IPS-20b (cell line): Measurements from ENCODE around the gene ATP9B.
"Not testable (repeated sequence)": the region's sequence is repeated elsewhere in the genome, so short reads cannot be mapped to it uniquely, and the experiment has no call there.

Experiments
- H3K27ac ChIP-seq: one replicate; pipeline ENCODE4 v1.5.1; 2013; ENCODE audit warnings: low read length
- H3K27me3 ChIP-seq: 2 replicates; pipeline ENCODE4 v1.6.1; 2013; ENCODE audit warnings: mild to moderate bottlenecking, low read length, inconsistent platforms; ENCODE audit not compliant: insufficient read depth
- H3K36me3 ChIP-seq: 2 replicates; pipeline ENCODE4 v1.6.1; 2013; ENCODE audit warnings: low read depth, mild to moderate bottlenecking, inconsistent platforms, low read length, moderate library complexity; ENCODE audit not compliant: insufficient read depth
- H3K4me1 ChIP-seq: 2 replicates; pipeline ENCODE4 v1.6.1; 2013; ENCODE audit warnings: mild to moderate bottlenecking, control low read depth, inconsistent platforms, low read length, moderate library complexity; ENCODE audit not compliant: insufficient read depth
- H3K4me3 ChIP-seq: 2 replicates; pipeline ENCODE4 v1.5.1; 2013; ENCODE audit warnings: mild to moderate bottlenecking, low read length, inconsistent platforms
- H3K9ac ChIP-seq: 2 replicates; pipeline ENCODE4 v1.6.1; 2013; ENCODE audit warnings: low read depth, mild to moderate bottlenecking, inconsistent platforms, low read length, moderate library complexity
- H3K9me3 ChIP-seq: 2 replicates; pipeline ENCODE4 v1.6.1; 2013; ENCODE audit warnings: mild to moderate bottlenecking, low read depth, low read length, inconsistent platforms; ENCODE audit not compliant: insufficient read depth

Gene ATP9B

DNA sequence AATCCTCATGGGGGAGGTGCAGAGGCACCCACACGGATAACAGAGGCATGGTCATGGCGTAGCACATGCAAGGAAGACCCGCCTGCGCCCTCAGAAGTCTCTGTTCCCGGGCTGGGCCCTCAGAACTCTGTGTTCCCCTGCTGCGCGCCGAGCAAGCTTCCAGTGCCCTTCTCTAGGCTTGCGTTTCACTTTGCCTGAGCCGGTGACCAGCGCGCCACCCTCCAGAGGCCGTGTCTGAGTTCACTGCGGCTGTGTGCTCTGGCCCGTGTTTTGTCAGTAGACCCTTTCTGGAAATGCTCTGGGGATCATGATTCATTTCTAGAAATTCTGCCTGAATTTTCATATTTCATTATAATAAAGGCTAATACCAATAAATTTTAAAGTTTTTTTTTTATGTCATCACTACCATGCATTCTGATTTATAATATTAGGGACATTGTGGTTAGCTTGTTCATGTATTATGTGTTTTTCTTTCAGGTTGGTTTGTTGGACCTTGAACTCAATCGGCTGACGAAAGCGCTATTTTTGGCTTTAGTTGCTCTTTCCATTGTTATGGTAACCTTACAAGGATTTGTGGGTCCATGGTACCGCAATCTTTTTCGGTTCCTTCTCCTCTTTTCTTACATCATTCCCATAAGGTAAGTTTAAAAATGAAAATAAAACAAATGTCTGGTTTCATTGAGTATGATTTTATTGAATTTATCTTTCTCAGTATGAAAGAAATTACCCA is 183.9 kb downstream of the ATP9B start:
- H3K27me3 ChIP-seq, result no peaks in the 10 kb centered on the region
- no peaks in the 10 kb centered on the region for H3K4me1 ChIP-seq
- no peaks in the 10 kb centered on the region for H3K36me3 ChIP-seq
- H3K4me3 ChIP-seq, result no peak overlapping the region
- H3K27ac ChIP-seq, result no peak overlapping the region
- no peaks in the 10 kb centered on the region for H3K9me3 ChIP-seq
- H3K9ac ChIP-seq, result no peak overlapping the region

DNA sequence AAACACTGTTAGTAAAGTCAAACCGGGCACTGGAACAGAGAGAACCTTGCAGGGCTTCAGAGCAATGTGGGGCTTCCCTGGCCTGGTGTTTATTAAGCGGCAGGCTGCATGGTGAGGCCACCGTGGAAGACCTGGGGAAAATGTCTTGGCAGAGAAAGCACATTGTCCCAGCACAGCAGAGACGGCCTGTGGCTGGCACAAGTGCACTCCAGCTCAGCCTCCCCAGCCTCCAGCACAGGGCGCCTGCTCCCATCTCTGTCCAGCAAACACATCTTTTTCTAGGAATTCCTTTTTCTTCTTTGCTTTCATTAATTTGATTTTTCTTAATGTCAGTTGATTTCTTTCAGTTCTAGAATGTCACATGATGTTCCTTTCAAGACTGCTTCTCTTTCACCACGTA is 188.3 kb downstream of the ATP9B start:
- Histone ChIP-seq H3K27me3 (no peaks in the 10 kb centered on the region), H3K9ac (no peak overlapping the region), H3K9me3 (no peaks in the 10 kb centered on the region), H3K4me3 (no peak overlapping the region), H3K36me3 (no peaks in the 10 kb centered on the region), H3K27ac (no peak overlapping the region), H3K4me1 (no peaks in the 10 kb centered on the region)

DNA sequence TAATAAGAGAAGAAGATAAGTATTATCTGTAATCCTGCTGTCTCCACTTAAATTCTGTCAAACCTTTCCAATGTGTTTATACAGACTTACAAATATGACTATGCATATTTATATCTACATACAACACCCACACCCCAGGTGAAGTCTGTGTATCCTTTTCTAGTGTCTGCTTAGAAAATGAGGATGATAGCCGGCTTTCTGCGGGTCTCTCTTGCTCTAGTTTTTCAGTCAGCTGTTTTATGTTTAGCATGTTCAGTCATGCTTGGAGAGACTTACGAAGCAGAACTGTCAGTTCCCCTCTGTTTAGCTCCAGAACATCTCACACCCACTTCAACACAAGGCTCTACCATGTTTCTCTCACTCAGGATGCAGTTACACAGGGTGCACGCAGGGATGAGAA is 189.3 kb downstream of the ATP9B start:
- H3K9ac ChIP-seq, result no peak overlapping the region
- no peak overlapping the region for H3K4me3 ChIP-seq
- no peaks in the 10 kb centered on the region for H3K36me3 ChIP-seq
- no peaks in the 10 kb centered on the region for H3K27me3 ChIP-seq
- no peaks in the 10 kb centered on the region for H3K9me3 ChIP-seq
- H3K27ac ChIP-seq, result no peak overlapping the region
- no peaks in the 10 kb centered on the region for H3K4me1 ChIP-seq

DNA sequence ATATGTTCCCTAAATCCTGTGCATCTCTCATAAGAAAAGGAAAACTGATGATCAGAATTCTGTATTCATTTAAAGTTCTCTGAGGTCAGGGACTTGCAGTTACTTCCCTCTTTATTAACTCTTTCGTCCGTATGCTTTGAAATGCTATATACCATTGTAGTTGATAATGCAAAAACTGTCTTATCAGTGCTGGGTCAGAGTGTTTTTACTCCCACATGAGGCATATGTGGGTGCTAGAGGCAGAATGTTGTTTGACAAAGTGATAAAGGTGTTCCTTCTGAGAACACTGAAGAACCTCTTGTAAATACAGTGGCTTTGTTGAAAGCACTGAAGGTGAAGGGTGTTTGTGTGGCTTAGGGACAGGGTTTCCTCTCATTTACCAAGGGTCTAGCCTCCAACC is 190.0 kb downstream of the ATP9B start:
- no peaks in the 10 kb centered on the region for H3K9me3 ChIP-seq
- H3K4me1 ChIP-seq, result no peaks in the 10 kb centered on the region
- H3K4me3 ChIP-seq, result no peak overlapping the region
- no peaks in the 10 kb centered on the region for H3K36me3 ChIP-seq
- no peaks in the 10 kb centered on the region for H3K27me3 ChIP-seq
- H3K9ac ChIP-seq, result no peak overlapping the region
- H3K27ac ChIP-seq, result no peak overlapping the region

DNA sequence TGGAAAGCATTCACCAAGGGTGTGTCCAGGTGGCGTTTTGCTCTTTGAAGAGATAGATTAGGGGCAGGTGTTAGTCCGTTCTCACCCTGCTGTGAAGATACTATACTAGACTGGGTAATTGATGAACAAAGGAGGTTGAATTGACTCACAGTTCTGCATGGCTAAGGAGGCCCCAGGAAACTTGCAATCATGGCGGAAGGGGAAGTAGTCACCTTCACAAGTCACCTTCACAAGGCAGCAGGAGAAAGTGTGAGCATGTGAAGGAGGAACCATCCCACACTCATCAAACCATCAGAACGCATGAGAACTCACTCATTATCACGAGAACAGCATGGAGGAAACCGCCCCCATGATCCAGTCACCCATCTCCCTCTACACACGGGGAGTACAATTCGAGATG is 190.8 kb downstream of the ATP9B start:
- Histone ChIP-seq H3K4me3 (no peak overlapping the region), H3K36me3 (no peaks in the 10 kb centered on the region), H3K4me1 (no peaks in the 10 kb centered on the region), H3K9me3 (no peaks in the 10 kb centered on the region; the same call in 1 of the 2 replicates), H3K27me3 (no peaks in the 10 kb centered on the region), H3K9ac (no peak overlapping the region), H3K27ac (no peak overlapping the region)

DNA sequence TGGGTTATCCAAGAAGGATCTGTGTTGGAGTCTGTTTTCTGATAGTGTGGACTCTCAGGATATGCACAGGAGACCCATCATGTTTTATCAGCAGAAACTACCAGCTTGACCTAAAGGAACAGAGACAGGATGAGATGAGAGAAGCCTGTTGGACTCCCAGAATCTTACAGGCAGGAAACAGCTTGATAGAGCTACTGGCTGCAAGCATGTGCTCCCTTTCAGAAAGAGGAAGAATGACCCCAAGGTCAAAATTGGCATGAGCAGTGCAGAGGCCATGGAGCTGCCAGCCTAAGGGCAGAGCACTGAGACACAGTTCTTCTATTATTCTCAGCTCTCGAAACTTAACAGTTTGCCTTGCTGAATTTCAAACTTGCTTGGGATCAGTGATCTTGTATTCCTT is 191.3 kb downstream of the ATP9B start:
- no peaks in the 10 kb centered on the region for H3K27me3 ChIP-seq
- no peaks in the 10 kb centered on the region; the same call in 1 of the 2 replicates for H3K9me3 ChIP-seq
- H3K4me3 ChIP-seq, result no peak overlapping the region
- no peak overlapping the region for H3K9ac ChIP-seq
- no peak overlapping the region for H3K27ac ChIP-seq
- no peaks in the 10 kb centered on the region for H3K4me1 ChIP-seq
- H3K36me3 ChIP-seq, result no peaks in the 10 kb centered on the region

DNA sequence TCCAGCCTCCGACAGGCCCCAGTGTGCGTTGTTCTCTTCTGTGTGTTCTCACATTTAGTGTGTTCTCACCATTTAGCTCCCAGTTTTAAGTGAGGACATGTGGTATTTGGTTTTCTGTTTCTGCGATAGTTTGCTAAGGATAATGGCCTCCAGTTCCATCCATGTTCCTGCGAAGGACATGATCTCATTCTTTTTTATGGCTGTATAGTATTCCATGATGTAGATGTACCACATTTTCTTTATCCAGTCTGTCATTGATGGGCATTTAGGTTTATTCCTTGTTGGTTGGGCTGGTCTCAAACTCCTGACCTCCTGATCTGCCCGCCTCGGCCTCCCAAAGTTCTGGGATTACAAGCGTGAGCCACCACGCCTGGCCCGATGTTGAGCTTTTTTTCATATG is 195.9 kb downstream of the ATP9B start:
- not testable (repeated sequence) for H3K4me1 ChIP-seq, H3K4me3 ChIP-seq, H3K36me3 ChIP-seq, H3K27ac ChIP-seq, H3K9me3 ChIP-seq, H3K27me3 ChIP-seq, H3K9ac ChIP-seq

DNA sequence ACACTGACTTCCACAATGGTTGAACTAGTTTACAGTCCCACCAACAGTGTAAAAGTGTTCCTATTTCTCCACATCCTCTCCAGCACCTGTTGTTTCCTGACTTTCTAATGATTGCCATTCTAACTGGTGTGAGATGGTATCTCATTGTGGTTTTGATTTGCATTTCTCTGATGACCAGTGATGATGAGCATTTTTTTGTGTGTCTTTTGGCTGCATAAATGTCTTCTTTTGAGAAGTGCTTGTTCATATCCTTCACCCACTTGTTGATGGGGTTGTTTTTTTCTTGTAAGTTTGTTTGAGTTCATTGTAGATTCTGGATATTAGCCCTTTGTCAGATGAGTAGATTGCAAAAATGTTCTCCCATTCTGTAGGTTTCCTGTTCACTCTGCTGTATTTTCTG is 202.6 kb downstream of the ATP9B start:
- not testable (repeated sequence) for H3K27ac ChIP-seq, H3K4me3 ChIP-seq, H3K9me3 ChIP-seq, H3K9ac ChIP-seq, H3K4me1 ChIP-seq, H3K36me3 ChIP-seq, H3K27me3 ChIP-seq

DNA sequence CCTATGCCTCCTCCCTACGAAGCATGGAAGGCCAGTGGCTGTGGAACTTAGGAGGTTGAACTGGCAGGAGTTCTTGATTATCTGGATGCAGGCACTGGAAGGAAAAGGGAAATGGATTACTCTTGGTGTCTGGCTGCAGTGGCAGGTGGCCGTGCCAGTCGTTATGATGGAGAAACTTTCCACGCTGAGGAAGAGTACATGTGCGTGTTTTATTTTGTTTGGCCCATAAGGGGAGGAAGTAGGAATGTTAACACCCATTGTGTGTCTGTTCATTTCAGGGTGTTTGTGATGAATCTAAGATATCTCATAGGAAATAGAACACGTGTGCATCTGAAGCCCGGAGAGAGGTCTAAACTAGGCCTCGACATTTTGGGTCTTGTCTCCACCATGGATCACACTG is 203.7 kb downstream of the ATP9B start:
- Histone ChIP-seq H3K9me3 (no peaks in the 10 kb centered on the region), H3K27me3 (no peaks in the 10 kb centered on the region), H3K27ac (no peak overlapping the region), H3K36me3 (no peaks in the 10 kb centered on the region), H3K4me3 (no peak overlapping the region), H3K4me1 (no peaks in the 10 kb centered on the region; the same call in 1 of the 2 replicates), H3K9ac (no peak overlapping the region)

DNA sequence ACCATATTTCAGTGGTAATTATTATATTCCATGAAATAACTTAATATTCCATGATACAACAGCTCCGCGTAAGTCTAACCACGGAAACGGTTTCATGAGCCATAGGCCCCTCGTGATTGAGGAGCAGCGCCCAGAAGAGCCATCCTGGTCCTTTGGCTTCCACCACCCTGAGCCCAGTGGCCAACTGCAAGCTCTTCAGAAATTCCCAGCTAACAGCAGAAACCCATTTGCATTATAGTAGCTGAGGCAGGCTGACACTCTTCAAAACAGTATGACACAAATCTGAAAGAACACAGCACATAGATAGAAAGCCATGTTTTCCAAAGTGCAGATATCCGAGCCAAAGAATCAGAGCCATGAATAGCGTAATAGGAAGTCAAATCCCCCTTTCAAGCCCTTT is 205.6 kb downstream of the ATP9B start:
- no peak overlapping the region for H3K27ac ChIP-seq
- no peak overlapping the region for H3K4me3 ChIP-seq
- H3K27me3 ChIP-seq, result no peaks in the 10 kb centered on the region
- no peak overlapping the region for H3K9ac ChIP-seq
- H3K9me3 ChIP-seq, result no peaks in the 10 kb centered on the region
- H3K36me3 ChIP-seq, result 0 out of 2 replicates have a peak, but pooled peaks cover 2% of the 10 kb centered on the region
- H3K4me1 ChIP-seq, result no peaks in the 10 kb centered on the region; the same call in 1 of the 2 replicates

DNA sequence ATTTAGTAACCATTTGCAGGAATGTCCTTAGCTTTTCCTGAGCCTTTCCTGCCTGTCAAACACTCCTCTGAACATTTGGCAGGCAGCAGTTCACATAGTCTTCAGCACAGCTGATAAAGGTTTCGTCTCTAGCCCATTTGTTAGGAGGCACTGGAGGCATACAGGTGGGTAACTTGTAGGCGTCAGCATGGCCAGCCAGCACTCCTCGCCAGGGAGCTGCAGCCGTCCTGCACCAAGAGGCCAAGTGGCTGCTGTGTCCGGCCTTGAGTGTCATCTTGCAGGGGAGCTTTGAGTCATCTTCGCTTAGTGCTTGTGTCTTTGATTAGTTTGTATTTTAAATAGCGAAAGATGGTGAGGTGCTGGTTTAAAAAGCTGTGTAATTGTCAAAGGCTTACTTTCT is 206.3 kb downstream of the ATP9B start:
- no peak overlapping the region for H3K9ac ChIP-seq
- no peak overlapping the region for H3K4me3 ChIP-seq
- no peak overlapping the region for H3K27ac ChIP-seq
- H3K4me1 ChIP-seq, result no peaks in the 10 kb centered on the region; the same call in 1 of the 2 replicates
- no peaks in the 10 kb centered on the region for H3K27me3 ChIP-seq
- H3K36me3 ChIP-seq, result 0 out of 2 replicates have a peak, but pooled peaks cover 3% of the 10 kb centered on the region
- no peaks in the 10 kb centered on the region for H3K9me3 ChIP-seq

DNA sequence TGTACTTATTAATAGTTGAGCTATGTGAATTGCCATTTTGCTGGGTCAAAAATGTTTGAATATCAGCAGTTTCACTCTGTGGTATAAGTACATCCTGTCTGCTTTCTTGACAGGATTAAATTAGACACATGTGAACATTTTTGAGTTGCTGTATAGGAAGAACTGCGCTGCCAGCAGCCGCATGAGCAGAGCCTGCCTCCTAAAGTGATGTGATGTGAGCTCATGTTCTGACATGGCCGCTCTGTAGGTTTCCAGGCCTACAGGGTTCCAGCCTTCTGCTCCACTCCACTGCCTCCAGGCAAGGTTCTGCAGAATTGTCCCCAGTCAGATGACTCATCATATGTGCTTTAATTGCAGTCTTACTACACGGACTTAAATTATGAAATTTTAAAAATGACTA is 206.8 kb downstream of the ATP9B start:
- Histone ChIP-seq H3K36me3 (0 out of 2 replicates have a peak, but pooled peaks cover 3% of the 10 kb centered on the region), H3K9ac (no peak overlapping the region), H3K4me3 (no peak overlapping the region)

More for the DNA sequence above, 206.8 kb downstream of the ATP9B start:
- H3K4me1 ChIP-seq, result no peaks in the 10 kb centered on the region; the same call in 1 of the 2 replicates
- H3K9me3 ChIP-seq, result no peaks in the 10 kb centered on the region
- no peak overlapping the region for H3K27ac ChIP-seq
- no peaks in the 10 kb centered on the region for H3K27me3 ChIP-seq
